Dermis microvascular lymphatic vessel endothelial cell (primary cell): ENCODE data around the gene HYPK. TPM values are rescaled to one million over a fixed set of nuclear protein-coding genes. Genes with fewer than 3 reads are reported as not detected.
A peak's percentile ranks its signal among the peaks of the same experiment; 100 is the strongest.

Experiments
- DNase-seq, 2 donors: peaks; one replicate each; pipeline versions ENCODE4 v3.0.0 to v3.0.0-alpha.2; 2010; ENCODE audit warnings: low read depth in 2 of 2
- total RNA-seq: library from RNA; depleted of rRNA; stranded (reverse); fragments of >200 nt; gene quantifications from 2 replicates; pipeline ENCODE4 v1.2.1, GENCODE V29; 2014

HYPK gene
- 3.2 and 4.7 TPM in 2 replicates for total RNA-seq

- peak; percentile 56 to 90 for DNase-seq
These were observed at the start of gene HYPK for GRCh38 chr15:43800286-43801141. TSS of gene HYPK (plus strand) at chr15:43800599. CDS start at chr15:43800623, 24 bp downstream.

DNA sequence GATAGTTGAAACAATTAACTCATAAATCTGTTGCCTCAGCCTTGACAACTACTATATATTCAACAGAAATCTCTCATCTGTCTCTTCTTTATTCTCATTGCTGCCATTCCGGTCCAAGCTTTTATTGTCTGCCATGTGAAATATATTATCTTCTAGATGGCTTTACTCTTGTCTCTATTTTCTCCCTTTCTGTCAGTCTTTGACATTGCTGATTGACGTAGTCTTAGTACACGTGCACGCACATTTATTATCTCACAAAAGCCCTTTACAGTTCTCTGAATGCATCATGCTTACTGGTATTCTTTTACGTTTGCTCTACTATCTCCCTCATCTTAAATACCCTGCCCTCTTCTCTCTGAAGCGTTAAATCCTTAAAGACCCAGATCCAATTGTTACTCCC, 48.5 kb upstream of the HYPK start:
- DNase-seq, result no peak

- no peak for DNase-seq
These were observed 37.6 kb upstream of the HYPK start for GRCh38 chr15:43762824-43763223.

DNA sequence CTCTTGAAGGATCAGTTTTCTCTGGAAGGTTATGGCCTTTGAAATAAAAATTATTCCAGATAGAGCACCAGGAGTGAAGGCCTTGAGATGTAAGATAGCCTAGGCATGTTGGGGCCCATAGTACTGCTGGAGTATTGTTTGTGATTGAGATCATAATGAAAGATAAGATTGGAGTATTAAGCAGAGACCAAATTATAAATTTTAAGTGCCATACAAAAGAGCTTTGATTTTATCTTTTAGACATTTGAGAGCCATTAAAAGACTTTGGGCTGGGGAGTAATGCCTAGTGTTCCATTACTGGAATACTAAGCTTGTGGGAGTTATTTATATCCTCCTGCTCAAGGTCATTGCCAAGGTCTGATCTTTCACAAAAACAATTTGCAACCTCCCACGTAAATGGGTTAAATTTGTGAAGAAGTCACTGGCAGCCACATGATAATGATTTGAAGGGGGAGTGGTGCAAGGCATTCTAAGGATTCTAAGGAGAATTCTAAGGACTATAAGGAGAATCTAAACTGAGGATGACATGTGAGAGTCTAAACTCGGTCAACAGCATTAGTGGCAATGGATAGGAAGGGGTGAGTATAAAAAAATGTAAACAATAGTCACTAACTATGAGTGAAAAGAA, 36.5 kb upstream of the HYPK start:
- DNase-seq, result no peak

GRCh38 chr15:43769584-43770228, 30.7 kb upstream of the HYPK start:
- peak in 1 of 2 donors; percentile 63 for DNase-seq

DNA sequence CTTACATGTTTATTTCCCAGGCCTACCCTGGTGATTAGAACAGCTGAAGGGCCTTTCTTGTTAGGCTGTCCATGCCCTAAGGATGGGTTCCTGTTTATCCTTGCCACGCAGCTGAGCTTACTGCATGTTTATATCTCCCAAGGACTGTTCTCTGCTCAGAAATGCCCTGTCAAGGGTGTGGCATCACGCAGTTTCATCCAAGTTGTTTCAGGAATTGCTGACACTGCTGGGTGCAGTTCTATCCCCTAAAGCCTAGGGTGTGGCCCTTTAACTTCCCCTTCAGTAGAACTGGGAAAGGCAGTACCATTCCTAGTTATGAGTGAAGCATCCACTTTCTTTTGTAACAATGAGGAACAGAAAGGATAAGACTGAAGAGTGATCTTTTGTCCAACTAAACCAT, 28.6 kb upstream of the HYPK start:
- DNase-seq, result no peak

DNA sequence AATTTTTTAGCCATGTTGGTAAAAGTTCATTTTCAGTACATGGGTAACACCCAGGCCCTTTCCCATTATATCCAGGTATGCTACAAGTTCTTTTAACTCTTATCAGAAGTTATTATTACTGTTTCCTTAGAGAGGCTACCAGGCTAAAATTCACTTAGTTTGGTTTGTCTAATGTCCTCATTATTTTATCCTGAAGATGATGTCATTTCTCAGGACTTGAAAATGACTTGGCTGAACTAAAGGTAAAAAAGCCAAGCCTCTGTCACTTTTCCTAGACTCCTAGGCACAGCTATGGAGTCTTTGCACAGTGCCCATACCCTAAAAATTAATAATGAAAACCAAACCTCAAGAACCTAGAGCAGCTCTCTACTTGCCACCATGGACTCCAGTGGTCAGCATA, 27.8 kb upstream of the HYPK start:
- no peak for DNase-seq

DNA sequence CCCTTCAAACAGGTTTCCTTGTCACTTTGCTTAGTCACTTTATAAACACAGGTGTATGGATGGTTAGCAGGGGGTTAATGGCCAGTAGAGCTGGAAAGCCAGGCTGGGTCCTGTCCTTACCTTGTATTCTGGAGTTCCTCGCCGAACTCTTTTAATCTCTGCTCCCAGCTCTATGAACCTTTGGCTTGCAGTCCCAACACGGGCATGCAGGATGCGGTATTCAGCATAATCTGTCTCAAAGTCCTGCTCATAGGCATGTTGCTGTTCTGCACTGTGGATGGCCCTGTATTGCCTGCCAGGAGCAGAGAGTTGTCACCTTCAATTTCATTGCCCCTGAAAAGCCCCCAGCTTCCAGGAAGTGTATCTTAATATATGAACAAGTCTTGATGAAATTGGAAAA, 26.3 kb upstream of the HYPK start:
- DNase-seq, result no peak

DNA sequence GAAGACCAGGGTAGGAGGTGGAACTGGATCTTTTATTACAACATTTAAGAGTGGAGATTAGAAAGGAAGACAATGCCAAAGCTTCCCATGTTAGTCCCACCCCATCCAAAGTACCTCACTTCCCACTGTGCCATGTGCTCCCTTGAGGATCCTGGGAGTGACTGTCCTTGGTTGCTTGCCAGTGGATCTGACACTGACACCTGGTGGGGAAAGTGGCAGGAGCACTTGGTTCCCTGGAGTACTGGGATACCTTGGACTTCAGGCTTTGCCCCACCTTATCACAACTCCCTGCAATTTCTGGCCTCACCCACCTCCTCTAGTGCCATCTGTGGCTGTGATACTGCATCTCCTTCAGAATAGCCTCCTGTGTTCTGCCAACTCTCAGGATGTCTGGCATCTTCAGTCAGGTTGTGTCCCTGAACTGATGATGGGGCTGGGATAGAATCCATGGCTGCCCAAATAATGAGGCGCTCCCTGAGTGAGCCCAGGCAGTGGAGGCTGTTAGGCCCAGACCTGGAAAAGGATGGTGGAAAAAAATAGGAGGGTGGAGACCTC, 24.9 kb upstream of the HYPK start:
- peak in 1 of 2 donors; percentile 65 for DNase-seq

DNA sequence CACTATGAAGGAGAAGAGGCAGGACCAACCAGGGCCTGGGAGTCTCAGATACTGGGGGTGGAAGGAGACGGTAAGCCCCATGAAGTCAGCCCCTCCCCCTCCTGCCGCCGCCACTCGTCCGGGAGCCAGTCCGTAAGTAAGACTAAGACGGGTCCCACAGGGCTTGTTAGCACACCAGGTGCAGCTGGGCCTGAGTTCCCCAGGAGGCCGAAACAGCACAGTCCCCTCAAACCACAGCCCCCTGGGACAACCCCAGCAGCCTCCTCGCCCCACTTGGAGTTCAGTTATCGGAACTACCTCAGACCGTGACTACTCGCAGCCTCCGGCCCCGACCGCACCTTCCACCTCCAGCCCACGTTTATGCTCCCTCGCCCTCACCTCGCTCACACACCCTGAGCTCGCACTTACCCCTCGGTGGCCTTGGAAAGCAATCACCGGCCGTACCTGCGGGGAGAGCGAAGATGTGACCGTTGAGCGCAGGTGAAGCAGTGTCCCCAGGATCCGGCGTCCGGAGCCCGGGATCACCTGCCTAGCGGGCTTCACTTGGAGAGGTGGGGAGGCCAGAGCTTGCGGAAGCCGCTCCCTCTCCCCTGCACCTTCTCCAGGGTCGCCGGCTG, 24.2 kb upstream of the HYPK start:
- DNase-seq, result peak in 1 of 2 donors; percentile 17

GRCh38 chr15:43776718-43777266, 23.6 kb upstream of the HYPK start, which contains the start of gene ELL3:
TSS of gene ELL3 (minus strand) at chr15:43776966. CDS start at chr15:43776901, 65 bp downstream.
- peak in 1 of 2 donors; percentile 74 for DNase-seq

DNA sequence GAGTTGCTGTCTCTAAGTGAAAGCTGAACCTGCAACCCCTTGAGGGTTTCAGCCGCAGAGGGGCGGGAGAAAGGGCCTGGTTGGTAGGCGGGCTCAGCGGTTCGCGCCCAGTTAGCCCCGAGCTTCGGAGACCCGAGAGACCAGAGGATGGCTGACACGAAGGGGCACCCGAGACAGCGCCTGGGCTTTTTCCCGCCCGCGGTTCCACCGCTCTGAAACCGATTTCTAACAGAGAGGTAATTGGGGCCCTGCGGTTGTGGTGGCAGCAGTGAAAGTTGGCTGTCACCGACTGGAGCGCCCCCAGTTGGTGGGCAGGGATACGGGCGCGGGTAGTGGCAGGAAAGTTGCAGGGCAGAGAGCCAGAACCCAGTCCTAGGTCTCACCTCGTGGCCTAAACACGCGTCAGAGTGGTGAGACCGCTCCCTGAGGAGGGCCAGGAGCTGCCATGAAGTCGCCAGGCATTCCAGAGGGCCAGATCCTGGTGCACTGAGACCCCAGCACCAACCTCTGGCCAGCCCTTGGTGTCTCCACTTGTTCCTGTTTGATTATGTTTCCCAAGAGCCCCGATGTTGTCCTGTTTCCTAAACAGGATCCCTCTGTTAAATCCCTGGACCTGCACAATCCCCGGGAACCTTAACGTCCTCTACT, 23.0 kb upstream of the HYPK start:
- peak; percentile 60 to 77 for DNase-seq

GRCh38 chr15:43779016-43779415, 21.4 kb upstream of the HYPK start:
- no peak for DNase-seq

DNA sequence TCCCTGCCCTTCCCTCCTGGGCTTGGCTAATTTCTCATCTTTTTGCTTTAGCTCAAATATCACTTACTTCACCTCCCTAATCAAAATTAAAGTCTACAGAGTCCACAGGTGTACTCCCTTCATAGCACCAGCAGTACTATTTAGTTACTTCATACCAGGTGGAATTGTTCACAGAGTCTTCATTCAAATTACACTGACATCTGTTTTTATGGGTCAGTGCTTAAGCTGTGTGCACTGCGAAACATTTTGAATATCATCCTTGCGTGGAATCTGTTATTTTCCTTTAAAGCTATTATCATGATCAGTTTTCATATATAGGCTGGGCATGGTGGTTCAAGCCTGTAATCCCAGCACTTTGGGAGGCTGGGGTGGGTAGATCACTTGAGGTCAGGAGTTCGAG, 11.0 kb upstream of the HYPK start:
- DNase-seq, result no peak

GRCh38 chr15:43791993-43792760, 8.2 kb upstream of the HYPK start, which contains the start of gene SERF2:
TSS of gene SERF2 (plus strand) at chr15:43792320. CDS start at chr15:43792377, 57 bp downstream.
- peak; percentile 98 to 100 for DNase-seq

DNA sequence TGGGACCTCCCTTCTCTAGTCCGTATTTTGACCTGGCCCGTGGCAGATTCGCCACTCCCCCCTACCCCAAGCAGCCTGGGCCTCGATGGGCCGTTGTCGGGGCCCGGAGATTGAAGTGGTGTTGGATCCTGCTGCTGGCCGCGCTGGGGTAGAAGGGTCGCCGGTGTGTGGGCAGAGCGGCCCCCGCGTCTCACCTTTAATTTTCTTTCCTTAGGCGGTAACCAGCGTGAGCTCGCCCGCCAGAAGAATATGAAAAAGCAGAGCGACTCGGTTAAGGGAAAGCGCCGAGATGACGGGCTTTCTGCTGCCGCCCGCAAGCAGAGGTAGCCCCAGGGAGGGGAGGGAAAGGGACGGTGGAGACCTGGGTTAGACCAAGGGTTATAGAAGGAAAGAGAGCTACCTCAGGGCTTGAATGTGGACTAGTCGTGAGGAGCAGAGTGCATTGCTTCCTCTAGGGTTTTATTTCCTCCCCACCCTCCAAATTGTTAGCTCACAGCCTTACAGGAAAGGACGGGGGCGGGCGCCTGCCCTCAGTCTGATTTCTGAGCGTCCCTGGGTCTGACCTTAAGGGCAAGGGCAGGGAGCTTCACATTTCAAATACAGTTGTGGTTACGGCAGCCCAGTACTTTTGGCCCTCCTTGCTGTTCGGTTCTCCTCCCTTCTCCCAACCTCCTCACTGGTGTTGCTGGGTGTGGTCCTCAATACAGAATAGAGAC, 7.5 kb upstream of the HYPK start:
- DNase-seq, result peak in 1 of 2 donors; percentile 48

GRCh38 chr15:43793647-43794046, 6.8 kb upstream of the HYPK start:
- no peak for DNase-seq

DNA sequence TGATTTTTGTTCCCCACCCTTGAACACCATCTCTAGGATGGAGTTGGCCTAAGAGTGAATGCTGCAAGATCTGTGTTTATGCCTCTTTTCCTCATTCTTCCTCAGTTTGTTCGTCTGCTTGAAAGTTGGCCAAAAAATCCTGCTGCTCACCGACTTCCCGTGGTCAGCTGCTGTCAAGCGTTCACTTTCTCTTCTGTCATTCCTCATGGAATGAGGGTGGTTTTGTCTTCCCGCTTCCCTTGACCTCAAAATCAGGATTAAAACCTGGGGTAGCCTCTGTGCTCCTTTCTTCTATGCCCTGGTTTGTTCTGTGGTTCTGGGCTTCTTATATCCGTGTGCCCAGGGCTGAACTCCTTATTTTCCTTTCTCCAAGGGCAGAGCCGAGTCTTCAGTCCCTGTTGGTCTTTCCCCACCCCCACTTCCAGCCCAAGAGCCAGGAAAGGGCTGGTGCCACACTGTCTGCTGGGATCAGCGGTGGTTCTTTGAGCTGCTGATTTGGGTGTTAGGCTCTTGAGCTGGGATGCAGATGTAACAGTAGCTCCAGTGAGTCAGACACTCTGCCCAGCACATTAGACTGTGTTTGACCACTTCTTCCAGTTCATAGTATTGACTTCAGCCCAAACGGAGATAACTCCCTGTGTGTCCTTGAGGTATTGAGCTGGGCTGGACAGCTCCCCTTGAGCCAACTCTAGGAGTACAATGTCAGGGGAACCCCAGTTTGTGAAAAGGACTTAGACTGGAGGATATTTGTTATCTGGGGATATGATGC, 5.9 kb upstream of the HYPK start:
- peak in 1 of 2 donors; percentile 38 for DNase-seq
